Measurements from ENCODE around the gene GPC5.

DNA sequence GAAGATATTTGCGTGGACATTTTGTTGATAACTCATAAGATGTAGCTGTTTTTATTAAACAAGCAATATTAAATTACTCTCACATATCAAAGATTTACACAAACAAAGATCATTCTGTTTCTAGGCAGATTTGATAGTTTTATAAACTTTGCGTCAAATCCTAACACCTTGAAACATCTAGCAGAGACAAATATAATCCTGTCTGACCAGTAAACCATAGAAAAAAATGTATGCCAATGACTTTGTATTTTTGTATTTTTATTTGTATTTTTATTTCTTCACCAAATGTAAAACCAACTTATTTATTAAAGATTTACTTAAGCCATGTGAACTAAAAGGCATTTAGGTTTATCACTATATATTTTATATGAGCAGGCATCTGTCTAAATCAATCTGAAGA, 494.6 kb downstream of the GPC5 start:
- TF ChIP-seq, protein P1, sequence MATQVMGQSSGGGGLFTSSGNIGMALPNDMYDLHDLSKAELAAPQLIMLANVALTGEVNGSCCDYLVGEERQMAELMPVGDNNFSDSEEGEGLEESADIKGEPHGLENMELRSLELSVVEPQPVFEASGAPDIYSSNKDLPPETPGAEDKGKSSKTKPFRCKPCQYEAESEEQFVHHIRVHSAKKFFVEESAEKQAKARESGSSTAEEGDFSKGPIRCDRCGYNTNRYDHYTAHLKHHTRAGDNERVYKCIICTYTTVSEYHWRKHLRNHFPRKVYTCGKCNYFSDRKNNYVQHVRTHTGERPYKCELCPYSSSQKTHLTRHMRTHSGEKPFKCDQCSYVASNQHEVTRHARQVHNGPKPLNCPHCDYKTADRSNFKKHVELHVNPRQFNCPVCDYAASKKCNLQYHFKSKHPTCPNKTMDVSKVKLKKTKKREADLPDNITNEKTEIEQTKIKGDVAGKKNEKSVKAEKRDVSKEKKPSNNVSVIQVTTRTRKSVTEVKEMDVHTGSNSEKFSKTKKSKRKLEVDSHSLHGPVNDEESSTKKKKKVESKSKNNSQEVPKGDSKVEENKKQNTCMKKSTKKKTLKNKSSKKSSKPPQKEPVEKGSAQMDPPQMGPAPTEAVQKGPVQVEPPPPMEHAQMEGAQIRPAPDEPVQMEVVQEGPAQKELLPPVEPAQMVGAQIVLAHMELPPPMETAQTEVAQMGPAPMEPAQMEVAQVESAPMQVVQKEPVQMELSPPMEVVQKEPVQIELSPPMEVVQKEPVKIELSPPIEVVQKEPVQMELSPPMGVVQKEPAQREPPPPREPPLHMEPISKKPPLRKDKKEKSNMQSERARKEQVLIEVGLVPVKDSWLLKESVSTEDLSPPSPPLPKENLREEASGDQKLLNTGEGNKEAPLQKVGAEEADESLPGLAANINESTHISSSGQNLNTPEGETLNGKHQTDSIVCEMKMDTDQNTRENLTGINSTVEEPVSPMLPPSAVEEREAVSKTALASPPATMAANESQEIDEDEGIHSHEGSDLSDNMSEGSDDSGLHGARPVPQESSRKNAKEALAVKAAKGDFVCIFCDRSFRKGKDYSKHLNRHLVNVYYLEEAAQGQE (IDR thresholded peaks at IDR 0.05; ENCODE audit: insufficient read depth in 1 of 2, low read depth in 2 of 2, low read length in 2 of 2) = no peak
- no peak for TF ChIP-seq TAF1 (IDR thresholded peaks at IDR 0.05; ENCODE audit: borderline replicate concordance, insufficient read depth, low read length)
- no peak for TF ChIP-seq POLR2AphosphoS5 (IDR thresholded peaks at IDR 0.05; ENCODE audit: low read depth, low read length)
- TF ChIP-seq SIN3A (IDR thresholded peaks at IDR 0.05; ENCODE audit: borderline replicate concordance, insufficient read depth, low read length) = no peak
- no peak for TF ChIP-seq FOXP2 (optimal IDR thresholded peaks at IDR 0.05; ENCODE audit: borderline replicate concordance, extremely low read depth, extremely low read length, insufficient read depth)

Data from PFSK-1 (cell line).